HG03159 (cell line): Measurements from ENCODE around the gene CCDC110.

ENCODE experiments used
- ATAC-seq: cut with Tn5 transposase; IDR thresholded peaks from one replicate; pipeline ENCODE4 v1.9.1; 2021; ENCODE audit warnings: mild to moderate bottlenecking, moderate library complexity; ENCODE audit not compliant: unreplicated experiment

CCDC110 gene

DNA sequence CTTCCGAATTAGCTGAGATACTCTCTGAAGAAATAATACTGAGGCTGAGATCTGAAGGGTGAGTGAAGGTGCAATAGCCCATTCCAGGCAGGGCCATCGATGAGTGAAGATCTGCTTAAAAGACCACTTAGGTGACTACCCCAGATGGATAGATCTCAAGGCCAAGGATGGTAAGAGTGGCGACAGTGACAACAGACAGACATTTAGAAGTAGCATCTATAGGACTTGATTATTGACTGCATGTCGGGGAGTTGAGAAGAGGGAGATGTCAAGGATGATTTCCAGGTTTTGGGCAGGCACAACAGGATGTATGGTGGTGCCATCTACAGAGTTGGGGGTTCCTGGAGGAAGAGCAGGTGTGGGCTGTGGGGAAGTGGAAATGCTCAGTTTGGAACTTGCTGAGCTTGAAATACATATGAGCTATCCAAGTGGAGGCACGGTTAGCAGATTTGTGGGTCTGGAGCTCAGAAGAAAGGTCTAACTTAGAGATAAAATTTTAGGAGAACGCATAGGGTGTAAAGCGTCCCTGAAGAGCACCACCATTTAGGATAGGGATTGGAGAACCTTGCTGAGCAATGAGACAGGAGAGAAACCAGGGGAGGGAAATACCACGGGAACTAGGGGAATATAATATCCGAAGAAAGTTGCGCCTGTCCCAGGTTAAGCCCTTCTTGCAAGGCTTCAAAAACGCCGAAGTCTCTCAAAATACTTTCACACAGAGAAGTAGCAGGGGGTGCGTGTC lies 46.5 kb downstream of the CCDC110 start:
- peak; percentile 2 for ATAC-seq

DNA sequence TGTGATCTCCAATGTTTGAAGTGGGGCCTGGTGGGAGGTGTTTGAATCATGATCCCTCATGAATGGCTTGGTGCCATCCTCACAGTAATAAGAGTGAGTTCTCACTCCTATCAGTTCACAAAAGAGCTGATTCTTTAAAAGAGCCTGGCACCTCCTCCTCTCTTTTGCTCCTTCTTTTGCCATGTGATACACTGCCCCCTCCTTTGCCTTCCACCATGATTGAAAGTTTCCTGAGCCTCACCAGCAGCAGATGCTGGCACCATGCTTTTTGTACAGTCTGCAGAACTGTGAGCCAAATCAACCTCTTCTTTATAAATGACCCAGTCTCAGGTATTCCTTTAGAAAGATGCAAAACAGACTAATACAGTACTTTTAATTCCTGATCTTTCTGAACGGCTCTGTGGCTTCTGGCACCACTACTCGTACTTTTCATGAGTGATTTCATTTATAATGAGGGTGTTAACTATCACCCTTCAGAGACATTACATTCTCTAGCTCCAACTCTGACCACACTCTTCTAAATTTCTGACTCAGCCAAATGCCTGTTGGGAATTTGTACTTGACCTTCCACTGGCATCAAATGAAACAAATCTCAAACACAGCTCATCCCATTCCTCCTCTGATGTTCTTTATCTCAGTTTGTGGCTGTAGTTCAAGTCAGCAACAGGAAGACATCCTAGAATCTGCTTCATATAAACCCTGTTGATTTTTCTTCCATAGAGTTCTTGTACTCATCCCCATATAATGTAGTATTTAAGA lies 50.0 kb downstream of the CCDC110 start:
- no peak for ATAC-seq

DNA sequence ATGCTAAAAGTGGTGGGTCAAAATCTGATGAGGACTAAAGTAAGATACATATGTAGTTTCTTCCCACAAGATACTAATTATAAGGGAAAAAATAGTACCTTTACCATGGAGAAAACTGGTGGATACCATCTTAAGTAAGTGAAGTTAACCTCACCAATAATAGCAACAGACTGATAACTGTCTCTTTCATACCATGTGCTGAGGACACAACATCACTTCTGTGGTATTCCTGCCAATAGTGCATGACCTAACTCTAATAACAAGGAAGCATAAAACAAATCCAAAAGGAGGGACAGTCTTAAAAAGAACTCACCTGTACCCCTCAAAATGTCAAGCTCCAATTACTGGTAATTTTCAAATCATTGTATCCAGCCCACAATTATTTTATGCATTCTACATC lies 54.6 kb downstream of the CCDC110 start:
- no peak for ATAC-seq

DNA sequence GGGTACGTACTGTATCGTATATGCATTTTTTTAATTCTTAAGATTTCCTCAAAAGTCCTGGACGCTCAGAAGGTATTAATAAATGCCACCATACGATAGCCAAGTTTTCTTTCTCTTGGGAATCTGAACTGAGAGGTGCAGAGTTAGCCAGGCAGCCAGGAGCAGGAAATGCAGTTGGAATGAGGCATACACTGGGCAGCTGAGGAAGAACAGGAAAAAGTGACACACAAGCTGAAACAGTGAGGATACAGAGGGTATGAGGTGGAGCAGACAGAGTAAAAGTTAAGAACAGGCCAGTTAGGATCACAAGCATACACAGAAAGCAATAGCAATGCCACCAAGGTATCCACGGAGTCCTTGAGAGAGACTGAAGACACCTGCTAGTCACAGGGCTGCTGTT lies 59.1 kb downstream of the CCDC110 start:
- ATAC-seq: no peak

DNA sequence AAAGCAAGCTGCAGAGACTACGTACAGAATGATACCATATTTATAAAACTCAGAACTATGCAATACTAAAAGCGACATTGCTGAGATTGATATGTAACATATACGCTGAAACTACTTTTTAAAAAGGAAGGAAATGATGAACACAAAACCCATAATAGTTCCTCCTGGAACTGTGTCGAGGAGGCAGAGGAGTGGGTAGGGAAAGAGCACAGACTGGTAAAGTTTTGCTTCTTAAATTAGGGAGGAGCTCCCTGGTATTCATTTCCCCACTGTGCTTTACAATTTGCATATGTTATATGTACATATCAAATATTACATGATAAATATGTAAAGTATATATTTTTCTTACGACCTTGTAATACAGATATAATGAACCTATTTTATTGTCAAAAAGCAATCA lies 59.7 kb downstream of the CCDC110 start:
- no peak for ATAC-seq

DNA sequence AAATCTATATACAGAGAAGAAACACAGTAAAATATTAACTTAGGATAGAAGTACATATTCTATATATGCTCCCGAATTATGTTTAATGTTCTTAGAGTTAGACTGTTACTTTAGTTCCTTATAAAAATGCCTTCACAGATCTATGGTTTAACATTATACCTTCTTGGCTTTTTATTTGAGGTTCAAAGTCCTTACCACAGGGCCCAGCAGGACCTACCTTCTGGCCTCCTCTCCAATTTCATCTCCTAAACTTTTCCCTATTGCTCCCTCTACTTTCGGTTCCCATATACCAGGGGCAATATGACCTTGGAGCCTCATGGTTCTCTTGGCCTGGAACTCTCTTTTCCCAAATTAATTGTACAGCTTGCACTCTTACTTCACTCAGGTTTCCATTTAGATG lies 63.1 kb downstream of the CCDC110 start:
- no peak for ATAC-seq

DNA sequence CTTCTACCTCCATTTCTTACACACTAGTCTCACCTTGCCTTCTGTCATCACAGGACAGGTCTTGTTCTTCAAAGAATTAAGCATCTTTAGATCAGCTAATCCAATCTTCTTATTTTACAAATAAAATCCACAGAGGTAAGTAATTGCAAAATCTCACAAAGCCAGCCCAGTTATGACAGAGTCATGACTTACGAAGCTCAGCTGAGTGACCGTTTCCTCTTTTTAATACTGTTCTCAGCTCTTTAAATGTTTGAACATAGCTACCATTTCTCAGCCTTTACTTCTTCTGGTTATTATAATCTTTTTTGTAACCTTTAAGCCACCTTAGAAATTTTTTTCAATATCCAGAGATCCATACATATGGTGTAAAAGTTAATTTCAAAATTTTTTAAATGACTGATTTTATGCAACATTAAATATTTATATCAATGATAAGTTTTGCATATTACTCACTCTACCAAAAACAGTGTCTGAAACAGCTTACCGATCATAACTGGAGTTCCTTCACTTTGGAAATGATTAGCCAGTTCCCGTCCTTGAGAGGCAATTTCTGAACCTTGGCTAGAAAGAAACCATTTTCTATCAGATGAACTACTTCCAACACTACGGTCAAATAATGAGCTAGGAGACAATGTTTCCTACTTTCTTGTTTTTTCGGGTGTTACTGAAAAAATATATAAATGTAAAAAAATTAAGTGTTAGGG lies 66.1 kb downstream of the CCDC110 start:
- peak; percentile 78 for ATAC-seq

DNA sequence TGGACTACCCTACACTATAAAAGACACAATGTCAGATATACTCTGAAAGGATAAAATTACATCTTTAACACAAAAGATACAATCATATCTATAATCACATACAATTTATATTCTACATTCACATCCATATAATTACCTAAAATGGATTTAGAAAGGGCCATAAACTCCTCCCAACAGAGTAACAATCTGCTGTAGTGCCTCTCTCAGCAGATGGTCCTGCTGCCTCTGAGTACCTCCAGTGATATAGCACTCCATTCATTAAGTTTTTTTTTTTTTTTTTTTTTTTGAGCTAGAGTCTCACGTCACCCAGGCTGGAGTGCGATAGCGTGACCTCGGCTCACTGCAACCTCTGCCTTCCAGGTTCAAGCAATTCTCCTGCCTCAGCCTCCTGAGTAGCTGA lies 67.5 kb downstream of the CCDC110 start:
- no peak for ATAC-seq

DNA sequence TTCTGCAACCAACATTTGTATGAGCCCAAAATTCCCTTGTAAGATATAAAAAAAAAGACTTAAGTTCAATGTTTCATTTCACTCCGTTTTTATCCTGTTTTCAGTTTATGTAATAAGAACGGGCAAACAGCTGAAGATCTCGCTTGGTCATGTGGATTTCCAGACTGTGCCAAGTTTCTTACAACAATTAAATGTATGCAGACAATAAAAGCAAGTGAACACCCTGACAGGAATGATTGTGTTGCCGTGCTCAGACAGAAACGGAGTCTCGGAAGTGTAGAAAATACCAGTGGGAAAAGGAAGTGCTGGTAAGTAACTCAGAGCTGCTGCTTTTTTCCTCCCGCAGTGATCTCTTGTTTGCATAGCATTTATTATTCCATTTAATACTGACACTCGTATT lies 72.1 kb downstream of the CCDC110 start:
- ATAC-seq: no peak

DNA sequence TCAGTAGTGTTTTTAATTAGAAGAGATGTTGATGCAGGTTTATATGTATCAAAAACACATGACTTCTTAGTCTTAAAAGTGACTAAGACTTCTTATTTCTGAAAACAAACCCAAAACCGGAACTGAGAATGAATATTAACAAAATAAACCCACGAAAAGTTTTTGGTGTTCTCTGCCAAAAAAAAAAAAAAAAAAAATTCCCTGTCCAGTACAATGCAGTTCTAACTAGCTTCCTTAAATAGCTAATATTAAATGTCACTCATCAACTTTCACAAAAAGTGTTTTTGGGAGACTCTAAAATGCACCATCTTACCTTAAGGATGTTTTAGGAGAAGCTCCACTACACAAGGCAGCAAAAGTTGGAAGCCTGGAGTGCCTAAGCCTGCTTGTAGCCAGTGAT lies 72.9 kb downstream of the CCDC110 start:
- ATAC-seq: no peak

DNA sequence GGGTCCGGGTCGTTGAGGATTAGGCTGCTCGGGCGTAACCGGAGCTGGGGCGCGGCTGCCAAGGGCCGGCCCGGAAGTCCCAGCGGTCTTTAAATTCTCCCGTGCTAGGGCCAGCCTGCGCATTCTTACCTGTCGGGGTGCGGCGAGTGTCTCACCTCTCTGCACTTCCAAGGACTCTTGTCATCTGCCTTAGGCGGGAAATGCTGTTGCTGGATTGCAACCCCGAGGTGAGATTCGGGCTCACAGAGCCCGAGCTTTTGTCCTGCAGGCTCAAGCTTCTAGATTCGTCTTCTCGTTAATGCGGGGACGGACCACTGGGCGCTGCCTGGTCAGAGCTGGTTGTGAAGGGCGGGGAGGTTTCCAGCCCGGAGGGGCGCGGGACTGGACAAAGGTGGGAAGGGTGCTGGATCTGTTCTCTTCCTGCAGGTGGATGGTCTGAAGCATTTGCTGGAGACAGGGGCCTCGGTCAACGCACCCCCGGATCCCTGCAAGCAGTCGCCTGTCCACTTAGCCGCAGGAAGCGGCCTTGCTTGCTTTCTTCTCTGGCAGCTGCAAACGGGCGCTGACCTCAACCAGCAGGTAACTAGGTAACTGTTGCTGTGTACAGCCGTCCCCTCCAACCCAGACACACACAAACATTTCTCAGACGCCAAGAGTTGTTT lies 74.7 kb downstream of the CCDC110 start, which contains the start of gene ANKRD37:
Gene ANKRD37 (plus strand): TSS at position 118 of the 662 bp plus-strand sequence. CDS start 83 bp downstream, at position 201.
- ATAC-seq: no peak

DNA sequence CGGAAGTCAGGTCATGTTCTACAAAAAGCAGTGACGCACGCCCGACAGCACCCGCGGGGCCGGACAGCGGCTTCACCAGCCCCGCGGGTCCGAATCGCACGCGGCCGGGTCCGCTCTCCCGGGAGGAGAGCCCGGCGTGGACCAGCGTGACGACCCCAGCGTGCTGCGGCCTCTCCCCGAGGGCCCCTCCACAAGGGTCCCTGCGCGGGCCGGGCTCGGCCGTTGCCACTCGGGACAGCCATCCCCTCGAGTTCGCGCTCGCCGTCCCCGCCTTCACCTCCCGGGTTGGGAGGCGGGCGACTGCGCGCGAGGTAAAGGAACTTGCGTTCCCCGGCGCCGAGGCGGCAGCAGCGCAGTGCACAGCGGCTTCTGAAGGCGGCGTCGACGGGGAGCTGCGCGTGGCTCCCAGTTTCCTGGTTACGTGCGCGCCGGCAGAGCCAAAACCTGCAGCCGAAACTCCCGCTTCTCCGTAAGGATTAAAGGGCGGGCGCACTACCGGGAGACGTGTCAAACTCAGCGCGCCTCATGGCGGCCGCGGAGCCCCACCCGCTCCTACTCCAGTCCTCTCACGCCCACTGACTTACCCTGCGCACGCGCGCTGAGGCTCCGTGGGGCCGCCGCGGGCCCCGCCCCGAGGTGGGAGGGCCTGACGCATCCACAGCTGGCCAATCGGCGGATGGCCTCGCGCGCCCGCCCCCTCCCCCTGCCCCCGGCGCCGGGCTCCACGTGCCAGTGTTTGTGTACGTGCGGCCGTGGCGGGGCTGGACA lies 75.4 kb downstream of the CCDC110 start:
- peak; percentile 74 for ATAC-seq

DNA sequence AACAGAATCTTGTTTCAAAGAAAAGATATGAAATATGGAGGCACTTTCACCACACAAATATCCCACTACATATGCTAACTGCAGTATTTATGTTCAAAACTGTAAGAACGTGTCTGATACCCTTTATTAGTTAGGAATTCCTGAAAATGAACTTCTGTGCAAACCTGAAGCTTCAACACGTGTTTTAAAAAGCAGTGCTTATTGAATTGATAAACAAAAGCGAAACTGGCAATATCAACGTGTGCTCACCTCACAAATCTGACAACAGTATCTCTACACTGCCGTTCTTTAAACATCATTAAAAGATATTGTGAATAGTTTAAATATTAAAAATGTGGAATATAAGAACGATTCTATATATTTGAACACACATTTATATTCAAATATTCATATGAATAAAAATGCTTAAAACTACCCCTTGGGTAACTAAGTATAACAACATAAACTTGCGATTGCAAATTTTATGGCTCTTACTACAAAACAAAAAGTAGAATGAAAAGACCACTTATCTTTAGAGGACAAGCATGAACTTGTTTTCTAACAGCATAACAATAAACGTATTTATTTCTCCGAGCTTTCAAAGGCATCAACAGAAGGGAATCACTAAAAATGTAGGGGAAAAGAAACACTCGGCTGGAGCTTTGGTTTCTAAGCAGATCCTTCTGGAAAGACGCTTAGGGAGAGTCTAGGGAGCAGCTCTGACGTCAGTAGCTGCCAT lies 76.1 kb downstream of the CCDC110 start, which contains the start of gene LRP2BP:
Gene LRP2BP (minus strand): TSS at position 687 of the 718 bp plus-strand sequence. CDS start 17,738 bp downstream, outside the sequence.
- no peak for ATAC-seq
